ENCODE data around the gene PPM1H.
"Not testable (repeated sequence)": the region's sequence is repeated elsewhere in the genome, so short reads cannot be mapped to it uniquely, and the experiment has no call there.

The PPM1H gene

GRCh38 chr12:62943779-62944395 lies 8.9 kb upstream of the PPM1H start:
- no peak for DNase-seq (ENCODE audit: extremely low read depth, low read depth)
- TF ChIP-seq, protein P1, sequence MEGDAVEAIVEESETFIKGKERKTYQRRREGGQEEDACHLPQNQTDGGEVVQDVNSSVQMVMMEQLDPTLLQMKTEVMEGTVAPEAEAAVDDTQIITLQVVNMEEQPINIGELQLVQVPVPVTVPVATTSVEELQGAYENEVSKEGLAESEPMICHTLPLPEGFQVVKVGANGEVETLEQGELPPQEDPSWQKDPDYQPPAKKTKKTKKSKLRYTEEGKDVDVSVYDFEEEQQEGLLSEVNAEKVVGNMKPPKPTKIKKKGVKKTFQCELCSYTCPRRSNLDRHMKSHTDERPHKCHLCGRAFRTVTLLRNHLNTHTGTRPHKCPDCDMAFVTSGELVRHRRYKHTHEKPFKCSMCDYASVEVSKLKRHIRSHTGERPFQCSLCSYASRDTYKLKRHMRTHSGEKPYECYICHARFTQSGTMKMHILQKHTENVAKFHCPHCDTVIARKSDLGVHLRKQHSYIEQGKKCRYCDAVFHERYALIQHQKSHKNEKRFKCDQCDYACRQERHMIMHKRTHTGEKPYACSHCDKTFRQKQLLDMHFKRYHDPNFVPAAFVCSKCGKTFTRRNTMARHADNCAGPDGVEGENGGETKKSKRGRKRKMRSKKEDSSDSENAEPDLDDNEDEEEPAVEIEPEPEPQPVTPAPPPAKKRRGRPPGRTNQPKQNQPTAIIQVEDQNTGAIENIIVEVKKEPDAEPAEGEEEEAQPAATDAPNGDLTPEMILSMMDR (IDR thresholded peaks at IDR 0.05; ENCODE audit: low read depth, low read length, missing control alignments) = no peak
- no peak overlapping the region for H3K4me3 ChIP-seq (replicated peaks; ENCODE audit: low read depth, low read length)

DNA sequence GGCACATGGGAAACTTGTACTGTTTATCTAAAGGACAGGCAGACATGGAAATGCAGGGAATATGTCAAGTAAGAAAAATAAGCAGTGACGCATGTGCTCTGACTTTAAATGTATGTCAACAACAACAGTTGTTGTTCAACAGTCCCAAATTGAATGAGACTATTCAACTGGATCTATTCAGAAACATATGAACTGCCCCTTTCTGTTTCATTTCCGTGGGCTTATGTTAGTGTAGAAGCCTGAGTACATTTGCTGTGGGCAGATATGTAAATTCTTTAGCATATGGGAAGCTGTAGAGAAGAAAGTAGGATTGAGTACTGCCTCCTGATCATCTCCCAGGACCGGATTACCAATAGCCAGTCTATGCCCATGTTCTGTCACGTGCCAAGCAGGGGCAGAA lies 7.4 kb upstream of the PPM1H start:
- not testable (repeated sequence) for H3K4me3 ChIP-seq (replicated peaks; ENCODE audit: low read depth, low read length); DNase-seq (ENCODE audit: extremely low read depth, low read depth)

DNA sequence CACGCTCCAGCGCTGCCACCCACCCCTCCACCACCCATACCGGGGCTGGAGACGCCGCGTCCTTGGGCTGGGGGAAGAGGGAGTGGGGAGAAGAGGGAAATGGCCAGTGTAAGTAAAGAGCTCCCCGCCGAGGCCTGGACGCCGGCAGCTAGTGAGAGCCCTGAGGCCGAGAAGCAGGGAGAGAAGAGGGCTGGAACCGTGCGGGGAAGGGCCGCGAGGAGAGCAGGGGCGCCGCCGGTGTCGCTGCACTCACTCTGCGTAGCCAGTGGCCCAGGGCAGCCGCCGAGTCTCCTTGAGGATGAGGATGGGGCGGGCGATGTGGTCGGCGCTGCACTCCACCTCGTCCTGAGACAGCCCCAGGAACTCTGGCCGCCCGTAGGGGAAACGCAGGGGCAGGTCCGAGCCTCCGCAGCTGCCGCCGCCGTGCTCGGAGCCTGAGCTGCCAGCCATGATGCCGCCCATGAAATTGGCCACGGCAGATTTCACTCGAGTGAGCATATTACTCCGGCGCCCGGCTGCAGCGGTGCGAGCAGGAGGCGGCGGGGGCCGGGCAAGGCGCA lies 631 bp downstream of the PPM1H start:
- TF ChIP-seq, protein P1 (IDR thresholded peaks at IDR 0.05; ENCODE audit: low read depth, low read length, missing control alignments) = no peak
- no peak for DNase-seq (ENCODE audit: extremely low read depth, low read depth)
- peak overlapping the region; percentile 52 for H3K4me3 ChIP-seq (replicated peaks; ENCODE audit: low read depth, low read length)

- TF ChIP-seq, protein P1 (IDR thresholded peaks at IDR 0.05; ENCODE audit: low read depth, low read length, missing control alignments) = no peak
- H3K4me3 ChIP-seq (replicated peaks; ENCODE audit: low read depth, low read length) = peak overlapping the region; percentile 52
- DNase-seq (ENCODE audit: extremely low read depth, low read depth) = no peak
Measured at GRCh38 chr12:62933602-62934238, 1.2 kb downstream of the PPM1H start.

- no peak overlapping the region; the same call in 1 of the 2 replicates for H3K4me3 ChIP-seq (replicated peaks; ENCODE audit: low read depth, low read length)
- TF ChIP-seq, protein P1 (IDR thresholded peaks at IDR 0.05; ENCODE audit: low read depth, low read length, missing control alignments) = no peak
- DNase-seq (ENCODE audit: extremely low read depth, low read depth) = no peak
Measured at GRCh38 chr12:62933220-62933601, 1.7 kb downstream of the PPM1H start.

- TF ChIP-seq, protein P1 (IDR thresholded peaks at IDR 0.05; ENCODE audit: low read depth, low read length, missing control alignments) = no peak
- no peak overlapping the region for H3K4me3 ChIP-seq (replicated peaks; ENCODE audit: low read depth, low read length)
- no peak for DNase-seq (ENCODE audit: extremely low read depth, low read depth)
Measured at GRCh38 chr12:62931477-62931876, 3.5 kb downstream of the PPM1H start.

- TF ChIP-seq, protein P1 (IDR thresholded peaks at IDR 0.05; ENCODE audit: low read depth, low read length, missing control alignments) = no peak
- H3K4me3 ChIP-seq (replicated peaks; ENCODE audit: low read depth, low read length) = no peak overlapping the region
- no peak for DNase-seq (ENCODE audit: extremely low read depth, low read depth)
Measured at GRCh38 chr12:62930546-62931425, 4.2 kb downstream of the PPM1H start.

Measured in HFF-Myc (cell line).